Measurements from ENCODE around the gene FAM216A.
"Not testable (repeated sequence)": the region's sequence is repeated elsewhere in the genome, so short reads cannot be mapped to it uniquely, and the experiment has no call there.

DNA sequence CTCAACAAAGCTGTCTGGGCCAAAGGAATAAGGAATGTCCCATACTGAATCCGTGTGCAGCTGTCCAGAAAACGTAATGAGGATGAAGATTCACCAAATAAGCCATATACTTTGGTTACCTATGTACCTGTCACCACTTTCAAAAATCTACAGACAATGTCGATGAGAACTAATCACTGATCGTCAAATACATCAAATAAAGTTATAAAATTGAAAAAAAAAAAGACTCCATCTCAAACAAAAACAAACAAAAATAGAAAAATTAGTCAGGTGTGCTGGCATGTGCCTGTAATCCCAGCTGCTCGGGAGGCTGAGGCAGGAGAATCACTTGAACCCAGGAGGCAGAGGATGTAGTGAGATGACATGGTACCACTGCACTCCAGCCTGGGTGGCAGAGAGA lies 7.5 kb upstream of the FAM216A start:
- TF ChIP-seq, protein P1, sequence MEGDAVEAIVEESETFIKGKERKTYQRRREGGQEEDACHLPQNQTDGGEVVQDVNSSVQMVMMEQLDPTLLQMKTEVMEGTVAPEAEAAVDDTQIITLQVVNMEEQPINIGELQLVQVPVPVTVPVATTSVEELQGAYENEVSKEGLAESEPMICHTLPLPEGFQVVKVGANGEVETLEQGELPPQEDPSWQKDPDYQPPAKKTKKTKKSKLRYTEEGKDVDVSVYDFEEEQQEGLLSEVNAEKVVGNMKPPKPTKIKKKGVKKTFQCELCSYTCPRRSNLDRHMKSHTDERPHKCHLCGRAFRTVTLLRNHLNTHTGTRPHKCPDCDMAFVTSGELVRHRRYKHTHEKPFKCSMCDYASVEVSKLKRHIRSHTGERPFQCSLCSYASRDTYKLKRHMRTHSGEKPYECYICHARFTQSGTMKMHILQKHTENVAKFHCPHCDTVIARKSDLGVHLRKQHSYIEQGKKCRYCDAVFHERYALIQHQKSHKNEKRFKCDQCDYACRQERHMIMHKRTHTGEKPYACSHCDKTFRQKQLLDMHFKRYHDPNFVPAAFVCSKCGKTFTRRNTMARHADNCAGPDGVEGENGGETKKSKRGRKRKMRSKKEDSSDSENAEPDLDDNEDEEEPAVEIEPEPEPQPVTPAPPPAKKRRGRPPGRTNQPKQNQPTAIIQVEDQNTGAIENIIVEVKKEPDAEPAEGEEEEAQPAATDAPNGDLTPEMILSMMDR (conservative IDR thresholded peaks at IDR 0.05; ENCODE audit: low read length), result not testable (repeated sequence)
- not testable (repeated sequence) for TF ChIP-seq EZH2phosphoT487 (IDR thresholded peaks at IDR 0.05; ENCODE audit: borderline replicate concordance)
